NOMO-1 (cell line): ENCODE results near the gene GJA8.
"Not testable (repeated sequence)": the region's sequence is repeated elsewhere in the genome, so short reads cannot be mapped to it uniquely, and the experiment has no call there.

Source experiments
- DNase-seq, 2 experiments: peaks; one replicate each; lab custom pipeline; 2025; ENCODE audit not compliant: unreplicated experiment in 2 of 2; lab: John Stamatoyannopoulos, UW

The GJA8 gene

GRCh38 chr1:147927215-147927614, 24.6 kb downstream of the GJA8 start:
- DNase-seq = not testable (repeated sequence)

- DNase-seq = not testable (repeated sequence)
Observed at GRCh38 chr1:147927689-147928088, 25.1 kb downstream of the GJA8 start.

- DNase-seq = peak; percentile 63 to 85
Observed at GRCh38 chr1:147928236-147929132, 25.9 kb downstream of the GJA8 start, which contains the start of gene GPR89B. Gene GPR89B, plus strand, starts transcription at chr1:147928420. Its CDS starts 117 bp downstream, at chr1:147928537.

- not testable (repeated sequence) for DNase-seq
Observed at GRCh38 chr1:147931137-147931536, 28.5 kb downstream of the GJA8 start.

- DNase-seq = not testable (repeated sequence)
Observed at GRCh38 chr1:147935296-147935695, 32.7 kb downstream of the GJA8 start.

- DNase-seq = not testable (repeated sequence)
Observed at GRCh38 chr1:147940456-147940855, 37.9 kb downstream of the GJA8 start.

GRCh38 chr1:147942563-147942962, 40.0 kb downstream of the GJA8 start:
- not testable (repeated sequence) for DNase-seq

GRCh38 chr1:147949517-147949916, 46.9 kb downstream of the GJA8 start:
- DNase-seq = not testable (repeated sequence)
